Keratinocyte (primary cell): ENCODE data around the gene HOXD11.
A peak's percentile ranks its signal among the peaks of the same experiment; 100 is the strongest.

Source experiments
- CTCF ChIP-seq, 3 experiments: IDR thresholded peaks in 1 of 3; conservative IDR thresholded peaks in 1 of 3; optimal IDR thresholded peaks in 1 of 3; 2 replicates in 2 of 3; 3 replicates in 1 of 3; pipeline versions ENCODE3 to v1.5.1; 2011; ENCODE audit warnings: low read length in 3 of 3, mild to moderate bottlenecking in 3 of 3, moderate library complexity in 2 of 3, control low read depth in 1 of 3, inconsistent platforms in 1 of 3; ENCODE audit not compliant: insufficient read depth in 2 of 3; ENCODE audit errors: extremely low read depth in 1 of 3
- EZH2 ChIP-seq: IDR thresholded peaks from one replicate; pipeline ENCODE4 v1.6.1; 2012; ENCODE audit warnings: inconsistent platforms, mild to moderate bottlenecking, low read length, moderate library complexity

GRCh38 chr2:176147800-176148496 lies 40.9 kb downstream of the HOXD11 start:
- TF ChIP-seq EZH2 (peak; percentile 80), CTCF (optimal IDR thresholded peaks at IDR 0.05 in 1 of 3, IDR thresholded peaks at IDR 0.05 in 1 of 3, conservative IDR thresholded peaks at IDR 0.05 in 1 of 3; ENCODE audit: extremely low read depth in 1 of 3, insufficient read depth in 2 of 3, low read length in 3 of 3) (no peak)
